RWPE2 (cell line): ENCODE measurements around the gene CSRNP3.

Source experiments
- ATAC-seq: fragments of 200-7000 bp; cut with Tn5 transposase; 3 replicates; pipeline ENCODE4 v1.9.1; 2021; ENCODE audit warnings: low read depth
- DNase-seq: peaks from one replicate; pipeline ENCODE4 v3.0.0-alpha.2; 2020; ENCODE audit warnings: low spot score
- H3K27ac ChIP-seq: fragments of 450-650 bp; 2 replicates; pipeline ENCODE4 v1.5.1; 2017; ENCODE audit warnings: mild to moderate bottlenecking; ENCODE audit not compliant: poor library complexity, severe bottlenecking
- H3K27me3 ChIP-seq: fragments of 250-450 bp; sonication (Bioruptor Pico); 2 replicates; pipeline ENCODE4 v1.5.1; 2021; ENCODE audit warnings: mild to moderate bottlenecking, moderate library complexity; ENCODE audit not compliant: insufficient read depth, poor library complexity, severe bottlenecking
- H3K36me3 ChIP-seq: fragments of 250-450 bp; sonication (Bioruptor Pico); 2 replicates; pipeline ENCODE4 v1.5.1; 2020; ENCODE audit warnings: low read depth, mild to moderate bottlenecking, moderate library complexity
- H3K4me1 ChIP-seq: fragments of 250-450 bp; sonication (Bioruptor Pico); 2 replicates; pipeline ENCODE4 v1.5.1; 2021; ENCODE audit warnings: mild to moderate bottlenecking, moderate library complexity; ENCODE audit not compliant: insufficient read depth, poor library complexity, severe bottlenecking
- H3K4me3 ChIP-seq: fragments of 250-450 bp; sonication (Bioruptor Pico); 2 replicates; pipeline ENCODE4 v1.5.1; 2021; ENCODE audit warnings: mild to moderate bottlenecking, moderate library complexity; ENCODE audit not compliant: severe bottlenecking
- H3K9me3 ChIP-seq: fragments of 250-450 bp; sonication (Bioruptor Pico); 2 replicates; pipeline ENCODE4 v1.5.1; 2021; ENCODE audit warnings: mild to moderate bottlenecking, moderate library complexity; ENCODE audit not compliant: severe bottlenecking
- CTCF ChIP-seq: fragments of 450-650 bp; IDR thresholded peaks from one replicate; pipeline ENCODE4 v1.5.1; 2017; ENCODE audit warnings: mild to moderate bottlenecking, moderate library complexity; ENCODE audit not compliant: poor library complexity, severe bottlenecking

CSRNP3 gene

DNA sequence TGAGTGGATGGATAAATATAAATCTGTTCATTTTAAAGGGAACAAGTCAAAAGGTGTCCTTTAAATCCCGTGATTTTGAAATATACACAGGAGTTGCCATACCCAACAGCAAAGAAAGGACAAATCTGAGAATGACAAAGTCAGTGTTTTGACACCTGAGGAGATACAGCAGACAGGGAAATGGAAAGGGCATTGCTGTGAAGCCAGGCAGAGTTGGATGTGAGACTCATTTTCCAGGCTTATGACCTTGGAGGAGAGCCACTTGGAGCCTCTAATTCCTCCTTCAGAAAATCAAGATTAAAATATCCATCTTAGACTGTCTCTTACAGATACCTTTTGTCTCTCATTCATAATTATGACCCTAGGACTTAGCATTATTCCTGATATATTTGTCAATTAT, 170.0 kb downstream of the CSRNP3 start:
- no peaks in the 10 kb centered on the region for H3K27me3 ChIP-seq

GRCh38 chr2:165640247-165640929, 170.9 kb downstream of the CSRNP3 start:
- ATAC-seq (no peak), DNase-seq (no peak)
- Histone ChIP-seq H3K27me3 (no peaks in the 10 kb centered on the region), H3K4me3 (no peak overlapping the region), H3K36me3 (no peaks in the 10 kb centered on the region), H3K27ac (no peak overlapping the region), H3K4me1 (peaks cover 23% of the 10 kb centered on the region), H3K9me3 (no peaks in the 10 kb centered on the region)
- TF ChIP-seq CTCF, result no peak

More for the DNA sequence above, 170.0 kb downstream of the CSRNP3 start:
- no peak for TF ChIP-seq CTCF
- H3K4me3 ChIP-seq, result no peak overlapping the region
- no peak for ATAC-seq
- H3K27ac ChIP-seq, result no peak overlapping the region
- H3K36me3 ChIP-seq, result no peaks in the 10 kb centered on the region
- DNase-seq, result no peak
- no peaks in the 10 kb centered on the region for H3K9me3 ChIP-seq
- H3K4me1 ChIP-seq, result peaks cover 26% of the 10 kb centered on the region

- H3K27ac ChIP-seq, result no peak overlapping the region
- no peak overlapping the region for H3K4me3 ChIP-seq
- H3K9me3 ChIP-seq, result no peaks in the 10 kb centered on the region
- no peaks in the 10 kb centered on the region for H3K27me3 ChIP-seq
- H3K36me3 ChIP-seq, result no peaks in the 10 kb centered on the region
- no peak for TF ChIP-seq CTCF
- DNase-seq (no peak), ATAC-seq (no peak)
- no peaks in the 10 kb centered on the region for H3K4me1 ChIP-seq
Observed at GRCh38 chr2:165645930-165646831, 176.7 kb downstream of the CSRNP3 start.

DNA sequence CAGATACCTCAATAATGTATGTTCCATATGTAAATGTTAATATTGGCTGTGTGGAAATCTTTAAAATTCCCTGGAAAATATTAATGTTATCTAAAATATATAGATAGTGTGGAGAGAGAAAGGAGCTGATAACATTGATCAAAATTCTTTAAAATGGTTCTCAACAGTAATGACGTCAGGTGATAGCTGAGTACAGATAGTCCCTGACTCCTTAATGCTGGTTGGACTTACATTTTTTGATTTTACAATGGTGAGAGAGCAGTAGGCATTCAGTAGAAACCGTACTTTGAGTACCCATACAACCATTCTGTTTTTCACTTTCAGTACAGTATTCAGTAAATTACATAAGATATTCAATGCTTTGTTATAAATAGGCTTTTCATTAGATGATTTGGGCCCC, 177.9 kb downstream of the CSRNP3 start:
- H3K9me3 ChIP-seq, result no peaks in the 10 kb centered on the region
- no peaks in the 10 kb centered on the region for H3K4me1 ChIP-seq
- H3K36me3 ChIP-seq, result no peaks in the 10 kb centered on the region
- no peaks in the 10 kb centered on the region for H3K27me3 ChIP-seq
- DNase-seq (no peak), ATAC-seq (no peak)
- no peak overlapping the region for H3K4me3 ChIP-seq
- no peak for TF ChIP-seq CTCF
- no peak overlapping the region for H3K27ac ChIP-seq

- no peaks in the 10 kb centered on the region for H3K4me1 ChIP-seq
- no peak overlapping the region for H3K4me3 ChIP-seq
- no peaks in the 10 kb centered on the region for H3K9me3 ChIP-seq
- no peak for ATAC-seq
- no peaks in the 10 kb centered on the region for H3K36me3 ChIP-seq
- H3K27ac ChIP-seq, result no peak overlapping the region
- H3K27me3 ChIP-seq, result no peaks in the 10 kb centered on the region
- no peak for DNase-seq
- no peak for TF ChIP-seq CTCF
Observed at GRCh38 chr2:165648801-165649200, 179.3 kb downstream of the CSRNP3 start.
